OCI-LY1 (cell line): ENCODE measurements around the gene ATXN1L.

Experiments used
- CTCF ChIP-seq: fragments of 200-600 bp; sonication (generic), shearing (Covaris generic); IDR thresholded peaks from 2 replicates; pipeline ENCODE4 v1.5.1; 2017; ENCODE audit warnings: mild to moderate bottlenecking, antibody characterized with exemption, low read length, moderate library complexity, mixed read lengths
- EZH2 ChIP-seq: fragments of 200-600 bp; sonication (generic), shearing (Covaris generic); IDR thresholded peaks from 2 replicates; pipeline ENCODE4 v1.8.0; 2017; ENCODE audit warnings: borderline replicate concordance, mixed run types, mild to moderate bottlenecking, antibody characterized with exemption, low read length, moderate library complexity, mixed read lengths

GRCh38 chr16:71889147-71889546, 43.4 kb downstream of the ATXN1L start:
- TF ChIP-seq CTCF (no peak), EZH2 (no peak)
